Osteocyte (in vitro differentiated cells): ENCODE measurements around the gene ZNF280C. TPM values are rescaled to one million over a fixed set of nuclear protein-coding genes. Genes with fewer than 3 reads are reported as not detected.

ENCODE experiments used
- DNase-seq: peaks from one replicate; pipeline ENCODE4 v3.0.0; 2021; ENCODE audit warnings: mixed read lengths; ENCODE audit not compliant: unreplicated experiment; ENCODE audit errors: extremely low spot score
- H3K27ac Mint-ChIP-seq: one replicate; pipeline ENCODE4 v1.8.0; 2021; ENCODE audit warnings: mild to moderate bottlenecking, mixed read lengths; ENCODE audit not compliant: unreplicated experiment
- H3K27me3 Mint-ChIP-seq: one replicate; pipeline ENCODE4 v1.8.0; 2021; ENCODE audit warnings: mixed read lengths; ENCODE audit not compliant: unreplicated experiment
- H3K36me3 Mint-ChIP-seq: one replicate; pipeline ENCODE4 v1.8.0; 2021; ENCODE audit warnings: mixed read lengths; ENCODE audit not compliant: unreplicated experiment
- H3K4me1 Mint-ChIP-seq: one replicate; pipeline ENCODE4 v1.8.0; 2021; ENCODE audit warnings: mixed read lengths; ENCODE audit not compliant: unreplicated experiment
- H3K4me3 Mint-ChIP-seq: one replicate; pipeline ENCODE4 v1.8.0; 2021; ENCODE audit warnings: mild to moderate bottlenecking, moderate library complexity, mixed read lengths; ENCODE audit not compliant: unreplicated experiment
- H3K9me3 Mint-ChIP-seq: one replicate; pipeline ENCODE4 v1.8.0; 2021; ENCODE audit warnings: mixed read lengths; ENCODE audit not compliant: unreplicated experiment
- total RNA-seq: library from RNA; stranded (reverse); gene quantifications from 2 replicates; pipeline ENCODE4 v1.2.1, GENCODE V29; 2021
- TF ChIP-seq, protein P1 (sequence below): fragments of 200-600 bp; sonication (generic); IDR thresholded peaks from 2 replicates; pipeline ENCODE4 v1.5.0; 2021; ENCODE audit warnings: antibody characterized with exemption, mild to moderate bottlenecking, moderate library complexity

The ZNF280C gene
- total RNA-seq, 1 donor from 2014 or later = 6.3 TPM

DNA sequence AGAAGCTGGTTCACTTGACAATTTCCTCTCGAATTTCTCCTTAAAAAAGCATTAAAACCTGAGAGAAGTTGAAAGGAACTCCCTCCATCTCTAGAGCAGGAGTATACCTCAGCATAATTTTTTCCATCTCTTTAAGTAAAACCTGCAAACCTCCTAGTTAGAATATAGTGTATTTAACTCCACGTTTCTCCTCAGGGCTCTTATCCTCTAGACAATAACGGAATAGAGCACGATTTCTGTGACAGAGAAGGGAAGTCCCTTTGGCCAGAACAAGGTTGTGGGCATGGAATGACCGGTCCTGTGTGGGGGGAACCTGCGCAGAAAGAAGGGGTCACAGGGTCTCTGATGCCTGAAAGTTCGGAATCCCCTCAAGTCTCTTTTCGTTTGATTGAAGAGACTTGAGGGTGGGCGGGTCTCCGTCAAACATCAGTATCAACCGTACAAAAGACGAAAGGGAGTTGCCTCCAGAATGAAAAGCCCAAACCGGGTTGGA, 697 bp downstream of the ZNF280C start:
- peak overlapping the region; percentile 87 for H3K27ac Mint-ChIP-seq
- no peaks in the 10 kb centered on the region for H3K9me3 Mint-ChIP-seq
- TF ChIP-seq, protein P1, sequence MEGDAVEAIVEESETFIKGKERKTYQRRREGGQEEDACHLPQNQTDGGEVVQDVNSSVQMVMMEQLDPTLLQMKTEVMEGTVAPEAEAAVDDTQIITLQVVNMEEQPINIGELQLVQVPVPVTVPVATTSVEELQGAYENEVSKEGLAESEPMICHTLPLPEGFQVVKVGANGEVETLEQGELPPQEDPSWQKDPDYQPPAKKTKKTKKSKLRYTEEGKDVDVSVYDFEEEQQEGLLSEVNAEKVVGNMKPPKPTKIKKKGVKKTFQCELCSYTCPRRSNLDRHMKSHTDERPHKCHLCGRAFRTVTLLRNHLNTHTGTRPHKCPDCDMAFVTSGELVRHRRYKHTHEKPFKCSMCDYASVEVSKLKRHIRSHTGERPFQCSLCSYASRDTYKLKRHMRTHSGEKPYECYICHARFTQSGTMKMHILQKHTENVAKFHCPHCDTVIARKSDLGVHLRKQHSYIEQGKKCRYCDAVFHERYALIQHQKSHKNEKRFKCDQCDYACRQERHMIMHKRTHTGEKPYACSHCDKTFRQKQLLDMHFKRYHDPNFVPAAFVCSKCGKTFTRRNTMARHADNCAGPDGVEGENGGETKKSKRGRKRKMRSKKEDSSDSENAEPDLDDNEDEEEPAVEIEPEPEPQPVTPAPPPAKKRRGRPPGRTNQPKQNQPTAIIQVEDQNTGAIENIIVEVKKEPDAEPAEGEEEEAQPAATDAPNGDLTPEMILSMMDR = no peak
- H3K36me3 Mint-ChIP-seq = no peaks in the 10 kb centered on the region
- peaks cover 11% of the 10 kb centered on the region for H3K4me1 Mint-ChIP-seq
- peaks cover 4% of the 10 kb centered on the region for H3K27me3 Mint-ChIP-seq
- peak overlapping the region; percentile 88 for H3K4me3 Mint-ChIP-seq
- no peak for DNase-seq

DNA sequence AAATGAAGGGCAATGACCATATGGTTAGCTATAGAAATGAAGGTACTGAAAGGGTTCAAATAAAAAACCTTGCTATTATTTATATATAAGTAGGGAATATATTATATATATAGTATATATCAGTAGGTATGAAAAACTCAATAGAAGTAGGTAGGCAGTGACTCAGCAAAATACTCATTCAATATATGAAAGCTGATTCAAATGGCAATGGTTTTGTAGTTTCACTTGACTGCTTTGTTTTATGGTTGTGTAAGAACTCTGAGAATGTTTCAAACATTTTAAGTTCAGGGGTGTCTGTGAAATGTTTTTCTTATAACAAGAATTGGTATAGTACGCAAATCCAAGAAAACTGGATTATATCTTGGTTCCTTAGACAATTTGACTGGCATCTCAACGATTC, 4.1 kb downstream of the ZNF280C start:
- peaks cover 11% of the 10 kb centered on the region for H3K4me1 Mint-ChIP-seq
- H3K4me3 Mint-ChIP-seq = no peak overlapping the region
- no peaks in the 10 kb centered on the region for H3K36me3 Mint-ChIP-seq
- TF ChIP-seq, protein P1 = no peak
- DNase-seq = no peak
- H3K27ac Mint-ChIP-seq = no peak overlapping the region
- no peaks in the 10 kb centered on the region for H3K27me3 Mint-ChIP-seq
- H3K9me3 Mint-ChIP-seq = no peaks in the 10 kb centered on the region

DNA sequence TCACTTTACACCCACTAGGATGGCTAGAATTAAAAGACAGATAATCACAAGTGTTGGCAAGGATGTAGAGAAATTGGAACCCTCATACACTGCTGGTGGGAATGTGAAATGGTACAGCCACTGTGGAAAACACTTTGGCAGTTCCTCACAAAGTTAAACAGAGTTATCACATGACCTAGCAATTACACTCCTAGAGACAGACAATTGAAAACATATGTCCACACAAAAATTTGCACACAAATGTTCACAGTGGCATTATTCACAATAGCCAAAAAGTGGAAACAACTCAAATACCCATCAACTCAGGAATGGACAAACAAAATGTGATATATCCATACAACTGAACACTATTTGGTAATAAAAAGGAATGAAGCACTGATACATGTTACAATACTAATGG, 5.7 kb downstream of the ZNF280C start:
- DNase-seq = no peak
- H3K4me3 Mint-ChIP-seq = no peak overlapping the region
- H3K4me1 Mint-ChIP-seq = peaks cover 10% of the 10 kb centered on the region

DNA sequence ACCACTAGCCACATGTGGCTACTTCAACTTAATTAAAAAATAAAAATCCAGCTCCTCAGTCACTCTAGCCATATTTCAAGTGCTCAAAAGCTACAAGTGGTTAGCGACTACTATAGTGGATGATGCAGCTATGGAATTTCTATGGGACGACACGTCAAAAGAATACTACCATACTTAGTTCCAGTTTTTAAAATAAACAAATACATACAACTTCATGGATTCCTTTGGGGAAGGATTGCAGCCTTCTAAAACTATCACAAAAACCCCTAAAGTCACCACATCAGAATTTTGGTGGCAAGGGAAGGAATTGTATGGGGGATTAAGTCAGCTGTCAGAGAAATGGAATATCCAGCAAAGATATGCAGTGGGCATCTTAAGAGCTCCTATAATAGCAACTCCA, 6.5 kb downstream of the ZNF280C start:
- Mint-ChIP-seq H3K27ac (no peak overlapping the region), H3K27me3 (no peaks in the 10 kb centered on the region), H3K4me1 (peaks cover 7% of the 10 kb centered on the region), H3K36me3 (peaks cover 6% of the 10 kb centered on the region), H3K4me3 (no peak overlapping the region), H3K9me3 (peaks cover 8% of the 10 kb centered on the region)
- DNase-seq = no peak
- TF ChIP-seq, protein P1 = no peak

More for the DNA sequence above, 5.7 kb downstream of the ZNF280C start:
- Mint-ChIP-seq H3K27ac (no peak overlapping the region), H3K9me3 (peaks cover 8% of the 10 kb centered on the region), H3K36me3 (peaks cover 6% of the 10 kb centered on the region), H3K27me3 (no peaks in the 10 kb centered on the region)
- TF ChIP-seq, protein P1 = no peak

DNA sequence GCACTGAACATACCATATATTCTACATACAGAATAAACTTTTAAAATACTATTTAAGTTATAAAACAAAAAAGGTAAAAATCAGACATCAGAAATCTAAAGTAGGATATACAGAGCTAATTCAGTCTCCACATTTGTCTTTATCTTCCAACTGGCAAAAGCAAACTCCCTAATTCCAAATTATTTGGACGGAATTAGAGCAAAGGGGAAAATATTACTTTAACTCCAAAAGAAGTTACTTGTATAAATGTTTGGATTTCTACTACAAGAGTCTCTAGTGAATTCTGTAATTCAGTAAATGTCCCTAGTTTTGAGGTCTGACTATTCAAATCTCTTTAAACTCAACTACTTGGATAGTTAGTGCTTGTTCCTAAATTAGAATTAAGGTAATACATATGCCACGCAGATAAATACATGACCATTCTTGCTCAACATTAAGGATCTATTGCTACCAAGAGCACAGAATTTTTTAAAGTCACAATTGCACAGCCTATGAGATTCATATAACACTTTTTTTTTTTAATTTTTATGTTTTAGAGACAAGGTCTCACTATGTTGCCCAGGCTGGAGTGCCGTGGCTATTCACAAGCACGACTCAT, 7.3 kb downstream of the ZNF280C start:
- Mint-ChIP-seq H3K4me1 (peaks cover 2% of the 10 kb centered on the region), H3K4me3 (no peak overlapping the region), H3K27me3 (no peaks in the 10 kb centered on the region), H3K36me3 (peaks cover 6% of the 10 kb centered on the region), H3K27ac (no peak overlapping the region), H3K9me3 (peaks cover 8% of the 10 kb centered on the region)
- DNase-seq = no peak
- TF ChIP-seq, protein P1 = no peak
